ENCODE results near the gene OR2T10.
"Not testable (repeated sequence)": the region's sequence is repeated elsewhere in the genome, so short reads cannot be mapped to it uniquely, and the experiment has no call there.

DNA sequence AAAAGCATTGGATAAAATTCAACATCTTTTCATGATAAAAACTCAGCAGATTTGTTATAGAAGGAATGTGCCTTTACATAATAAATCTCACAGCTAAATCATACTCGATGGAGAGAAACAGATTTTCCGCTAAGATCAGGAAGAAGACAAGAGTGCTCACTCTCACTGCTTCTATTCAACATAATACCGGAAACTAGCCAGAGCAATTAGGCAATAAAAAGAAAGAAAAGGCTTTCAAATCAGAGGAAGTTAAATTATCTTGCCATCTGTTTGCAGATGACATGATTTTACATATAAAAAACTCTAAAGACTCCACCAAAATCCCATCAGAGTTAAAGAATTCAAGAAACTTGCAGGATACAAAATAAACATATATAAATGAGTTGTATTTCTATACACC, 26.7 kb downstream of the OR2T10 start:
- not testable (repeated sequence) for TF ChIP-seq CTCF (conservative IDR thresholded peaks at IDR 0.05; ENCODE audit: low read depth, low read length); POLR2A (IDR thresholded peaks at IDR 0.05; ENCODE audit: low read depth, low read length); RFX5 (IDR thresholded peaks at IDR 0.05; ENCODE audit: low read depth, low read length); RCOR1 (IDR thresholded peaks at IDR 0.05; ENCODE audit: insufficient replicate concordance, low read length); SMC3 (IDR thresholded peaks at IDR 0.05; ENCODE audit: low read depth, low read length); CHD1 (IDR thresholded peaks at IDR 0.05; ENCODE audit: low read depth, low read length); RAD21 (IDR thresholded peaks at IDR 0.05; ENCODE audit: low read length); USF2 (IDR thresholded peaks at IDR 0.05; ENCODE audit: low read depth, low read length); CEBPB (IDR thresholded peaks at IDR 0.05; ENCODE audit: low read depth, low read length); MXI1 (IDR thresholded peaks at IDR 0.05; ENCODE audit: borderline replicate concordance, low read depth, low read length)
- TF ChIP-seq, protein P1, sequence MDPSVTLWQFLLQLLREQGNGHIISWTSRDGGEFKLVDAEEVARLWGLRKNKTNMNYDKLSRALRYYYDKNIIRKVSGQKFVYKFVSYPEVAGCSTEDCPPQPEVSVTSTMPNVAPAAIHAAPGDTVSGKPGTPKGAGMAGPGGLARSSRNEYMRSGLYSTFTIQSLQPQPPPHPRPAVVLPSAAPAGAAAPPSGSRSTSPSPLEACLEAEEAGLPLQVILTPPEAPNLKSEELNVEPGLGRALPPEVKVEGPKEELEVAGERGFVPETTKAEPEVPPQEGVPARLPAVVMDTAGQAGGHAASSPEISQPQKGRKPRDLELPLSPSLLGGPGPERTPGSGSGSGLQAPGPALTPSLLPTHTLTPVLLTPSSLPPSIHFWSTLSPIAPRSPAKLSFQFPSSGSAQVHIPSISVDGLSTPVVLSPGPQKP (IDR thresholded peaks at IDR 0.05; ENCODE audit: borderline replicate concordance, low read depth, low read length) = not testable (repeated sequence)

Data from IMR-90 (cell line).